Measurements from ENCODE around the gene SLC35F6.
A peak's percentile ranks its signal among the peaks of the same experiment; 100 is the strongest.
"Not testable (repeated sequence)": the region's sequence is repeated elsewhere in the genome, so short reads cannot be mapped to it uniquely, and the experiment has no call there.

The SLC35F6 gene

GRCh38 chr2:26756337-26756736 lies 7.7 kb upstream of the SLC35F6 start:
- no peak for DNase-seq (ENCODE audit: low spot score)

GRCh38 chr2:26757873-26758789 lies 6.0 kb upstream of the SLC35F6 start:
- no peak for DNase-seq (ENCODE audit: low spot score)

GRCh38 chr2:26758790-26759321 lies 5.2 kb upstream of the SLC35F6 start:
- no peak for DNase-seq (ENCODE audit: low spot score)

- no peak for DNase-seq (ENCODE audit: low spot score)
Observed at GRCh38 chr2:26759845-26760244, 4.2 kb upstream of the SLC35F6 start.

- not testable (repeated sequence) for DNase-seq (ENCODE audit: low spot score)
Observed at GRCh38 chr2:26760991-26761390, 3.1 kb upstream of the SLC35F6 start.

- DNase-seq (ENCODE audit: low spot score) = no peak
Observed at GRCh38 chr2:26763019-26763418, 1.1 kb upstream of the SLC35F6 start.

GRCh38 chr2:26764906-26765305 lies 822 bp downstream of the SLC35F6 start:
- no peak for DNase-seq (ENCODE audit: low spot score)

GRCh38 chr2:26765475-26766200 lies 1.6 kb downstream of the SLC35F6 start:
- DNase-seq (ENCODE audit: low spot score) = no peak

- no peak for DNase-seq (ENCODE audit: low spot score)
Observed at GRCh38 chr2:26767129-26767528, 3.0 kb downstream of the SLC35F6 start.

- DNase-seq (ENCODE audit: low spot score) = no peak
Observed at GRCh38 chr2:26767894-26768487, 3.9 kb downstream of the SLC35F6 start.

- no peak for DNase-seq (ENCODE audit: low spot score)
Observed at GRCh38 chr2:26768759-26769088, 4.6 kb downstream of the SLC35F6 start.

GRCh38 chr2:26769089-26769761 lies 5.1 kb downstream of the SLC35F6 start:
- DNase-seq (ENCODE audit: low spot score) = no peak

GRCh38 chr2:26770986-26771586 lies 7.0 kb downstream of the SLC35F6 start:
- no peak for DNase-seq (ENCODE audit: low spot score)

- peak; percentile 50 for DNase-seq (ENCODE audit: low spot score)
Observed at GRCh38 chr2:26772064-26773001, 8.2 kb downstream of the SLC35F6 start.

GRCh38 chr2:26776195-26776800 lies 12.2 kb downstream of the SLC35F6 start:
- DNase-seq (ENCODE audit: low spot score) = no peak

GRCh38 chr2:26778098-26778497 lies 14.0 kb downstream of the SLC35F6 start:
- DNase-seq (ENCODE audit: low spot score) = no peak

- DNase-seq (ENCODE audit: low spot score) = no peak
Observed at GRCh38 chr2:26778507-26778906, 14.4 kb downstream of the SLC35F6 start.

GRCh38 chr2:26780203-26780760 lies 16.2 kb downstream of the SLC35F6 start:
- no peak for DNase-seq (ENCODE audit: low spot score)

GRCh38 chr2:26782876-26783704 lies 19.0 kb downstream of the SLC35F6 start:
- no peak for DNase-seq (ENCODE audit: low spot score)

Measured in HuH-7 (cell line).